Posterior vena cava (tissue), 2 donors: Measurements from ENCODE around the gene SMAP1. TPM values are rescaled to one million over a fixed set of nuclear protein-coding genes. Genes with fewer than 3 reads are reported as not detected.

ENCODE experiments used
- DNase-seq: peaks from one replicate; pipeline ENCODE4 v3.0.0-alpha.2; 2020; ENCODE audit warnings: low spot score
- intact Hi-C, 2 donors: fragments of 100-400 bp; cut with DNase I; formaldehyde crosslinking; loops; one replicate each; pipeline versions ENCODE4 v1.14.1 to v1.14.2; 2022 to 2023
- total RNA-seq, 2 donors: library from RNA; stranded (reverse); fragmentation: NEBNext Ultra II Directional; extraction: Animal tissue kit (Norgen Biotek cat#: 25700); gene quantifications; one replicate each; pipeline ENCODE4 v1.2.1, GENCODE V29; 2021
- donor health status: DM: yes; HTN: yes; CAD: no.
- donor health status: DM: yes; HTN: yes; CAD: no.

SMAP1 gene
- total RNA-seq, 2 donors from 2014 or later = 22.5 to 26.1 TPM

GRCh38 chr6:70819646-70820045 lies 152.0 kb downstream of the SMAP1 start:
- intact Hi-C loops = no loop called here
- DNase-seq = no peak

DNA sequence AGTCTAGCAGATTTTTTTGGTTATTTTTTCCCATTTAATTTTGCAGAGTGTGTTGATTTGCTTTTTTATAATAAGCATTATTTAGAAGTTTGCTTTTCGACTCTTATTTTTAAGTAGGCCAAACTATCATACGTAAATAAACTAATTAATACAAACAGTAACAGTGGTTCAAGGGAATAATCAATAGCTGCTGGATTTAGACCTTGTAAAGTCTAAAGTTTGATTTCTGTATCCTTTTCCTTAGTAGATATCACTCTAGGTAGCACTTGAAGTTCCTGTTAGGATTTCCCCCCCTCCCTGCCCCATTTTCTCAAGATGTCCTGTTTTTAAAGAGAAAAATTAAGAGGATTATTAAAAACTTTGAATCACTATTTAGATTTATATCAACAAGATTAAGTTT lies 153.1 kb downstream of the SMAP1 start:
- no peak for DNase-seq
- intact Hi-C loops = no loop called here

- intact Hi-C loops = no loop called here
- DNase-seq = no peak
These were observed 154.1 kb downstream of the SMAP1 start for GRCh38 chr6:70821751-70822150.

- intact Hi-C loops = no loop called here
- DNase-seq = no peak
These were observed 156.0 kb downstream of the SMAP1 start for GRCh38 chr6:70823651-70824050.

DNA sequence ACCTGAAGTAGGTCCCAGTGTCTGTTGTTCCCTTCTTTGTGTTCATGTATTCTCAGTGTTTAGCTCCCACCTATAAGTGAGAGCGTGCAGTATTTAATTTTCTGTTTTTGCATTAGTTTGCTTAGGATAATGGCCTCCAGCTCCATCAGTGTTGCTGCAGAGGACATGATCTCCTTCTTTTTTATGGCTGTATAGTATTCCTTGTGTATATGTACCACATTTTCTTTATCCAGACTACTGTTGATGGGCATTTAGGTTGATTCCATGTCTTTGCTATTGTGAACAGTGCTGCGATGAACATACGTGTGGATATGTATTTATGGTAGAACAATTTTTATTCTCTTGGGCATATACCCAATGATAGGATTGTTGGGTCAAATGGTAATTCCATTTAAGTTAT lies 163.7 kb downstream of the SMAP1 start:
- no peak for DNase-seq
- intact Hi-C loops = no loop called here

DNA sequence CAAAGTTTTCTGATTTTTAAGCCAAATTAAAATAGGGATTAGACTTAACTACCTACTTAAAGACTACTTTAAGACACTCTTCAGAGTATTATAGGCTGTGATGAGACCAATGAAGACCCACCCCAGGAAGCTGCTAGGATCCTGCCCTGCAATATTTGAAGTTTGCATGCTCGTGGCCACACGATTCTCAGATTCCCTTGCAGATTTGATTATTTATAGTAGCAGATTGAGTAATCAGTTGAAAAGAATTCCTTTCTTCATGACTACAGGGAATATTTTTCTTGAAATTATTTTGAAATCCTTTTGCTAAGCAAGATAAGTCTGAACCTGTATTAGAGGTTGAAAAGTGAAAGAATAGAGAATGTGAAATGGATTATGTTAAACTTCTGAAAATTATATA lies 166.8 kb downstream of the SMAP1 start:
- DNase-seq = no peak
- intact Hi-C loops = no loop called here

DNA sequence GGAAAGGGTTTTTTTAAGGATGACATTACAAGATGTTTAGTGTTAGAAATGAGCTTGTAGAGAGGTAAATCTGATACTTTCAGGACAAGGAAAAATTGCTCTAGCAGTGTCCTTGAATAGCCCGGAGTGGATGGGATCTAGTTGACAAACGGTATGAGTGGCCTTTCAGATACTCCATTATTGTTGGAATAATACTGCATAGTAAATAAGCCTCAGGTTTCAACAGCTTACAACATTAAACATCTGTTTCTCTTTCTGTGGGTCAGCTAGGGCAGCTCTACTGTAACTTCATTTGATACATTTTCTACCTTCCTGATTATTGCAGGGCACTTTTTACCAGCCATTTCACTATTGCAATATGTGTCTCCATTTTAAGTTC lies 171.2 kb downstream of the SMAP1 start:
- no peak for DNase-seq
- intact Hi-C loops = no loop called here

- intact Hi-C loops = no loop called here
- no peak for DNase-seq
These were observed 171.9 kb downstream of the SMAP1 start for GRCh38 chr6:70839286-70840266.

DNA sequence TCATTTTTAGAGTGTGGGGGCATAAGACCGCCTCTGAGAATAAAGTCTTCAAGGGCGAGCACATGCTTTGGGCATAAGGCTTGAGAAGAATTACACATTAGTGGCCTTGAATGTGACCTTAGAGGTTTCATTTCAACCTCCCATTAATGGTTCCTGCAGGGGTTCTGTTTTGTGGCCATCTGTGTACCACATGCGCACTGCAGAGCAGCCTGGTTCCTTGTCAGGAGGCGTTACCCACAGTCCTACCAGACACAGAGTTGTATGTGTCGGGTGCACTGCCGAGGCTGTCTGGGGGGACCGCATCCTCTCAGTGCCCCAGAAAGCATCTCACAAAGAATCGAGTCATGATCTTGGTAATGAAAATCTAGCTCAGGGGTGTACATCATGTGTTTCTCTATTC lies 173.4 kb downstream of the SMAP1 start:
- intact Hi-C loops = no loop called here
- DNase-seq = no peak

DNA sequence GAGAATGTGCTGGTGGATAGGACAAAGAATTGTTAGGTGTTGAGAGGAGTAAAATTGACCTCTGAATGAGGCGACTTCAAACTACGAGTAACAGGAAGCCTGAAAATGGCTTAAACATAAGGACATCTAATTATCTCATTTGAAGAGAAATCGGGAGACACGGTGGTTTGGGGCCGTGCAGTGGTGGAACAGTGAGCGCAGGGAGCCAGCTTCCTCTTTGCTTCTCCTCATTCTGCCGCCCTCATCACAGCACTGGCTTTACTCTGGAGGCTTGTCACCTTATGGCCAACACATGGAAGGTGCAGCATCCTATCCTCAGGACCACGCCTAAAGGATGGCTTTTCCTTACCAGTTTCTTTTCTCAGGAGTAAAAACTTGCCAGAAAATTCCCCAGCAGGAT lies 174.9 kb downstream of the SMAP1 start:
- intact Hi-C loops = no loop called here
- DNase-seq = no peak

- no peak for DNase-seq
- intact Hi-C loops = no loop called here
These were observed 175.7 kb downstream of the SMAP1 start for GRCh38 chr6:70843328-70843918.

GRCh38 chr6:70844301-70844700 lies 176.6 kb downstream of the SMAP1 start:
- DNase-seq = no peak
- intact Hi-C loops = no loop called here

- intact Hi-C loops = no loop called here
- no peak for DNase-seq
These were observed 178.6 kb downstream of the SMAP1 start for GRCh38 chr6:70846207-70846835.

DNA sequence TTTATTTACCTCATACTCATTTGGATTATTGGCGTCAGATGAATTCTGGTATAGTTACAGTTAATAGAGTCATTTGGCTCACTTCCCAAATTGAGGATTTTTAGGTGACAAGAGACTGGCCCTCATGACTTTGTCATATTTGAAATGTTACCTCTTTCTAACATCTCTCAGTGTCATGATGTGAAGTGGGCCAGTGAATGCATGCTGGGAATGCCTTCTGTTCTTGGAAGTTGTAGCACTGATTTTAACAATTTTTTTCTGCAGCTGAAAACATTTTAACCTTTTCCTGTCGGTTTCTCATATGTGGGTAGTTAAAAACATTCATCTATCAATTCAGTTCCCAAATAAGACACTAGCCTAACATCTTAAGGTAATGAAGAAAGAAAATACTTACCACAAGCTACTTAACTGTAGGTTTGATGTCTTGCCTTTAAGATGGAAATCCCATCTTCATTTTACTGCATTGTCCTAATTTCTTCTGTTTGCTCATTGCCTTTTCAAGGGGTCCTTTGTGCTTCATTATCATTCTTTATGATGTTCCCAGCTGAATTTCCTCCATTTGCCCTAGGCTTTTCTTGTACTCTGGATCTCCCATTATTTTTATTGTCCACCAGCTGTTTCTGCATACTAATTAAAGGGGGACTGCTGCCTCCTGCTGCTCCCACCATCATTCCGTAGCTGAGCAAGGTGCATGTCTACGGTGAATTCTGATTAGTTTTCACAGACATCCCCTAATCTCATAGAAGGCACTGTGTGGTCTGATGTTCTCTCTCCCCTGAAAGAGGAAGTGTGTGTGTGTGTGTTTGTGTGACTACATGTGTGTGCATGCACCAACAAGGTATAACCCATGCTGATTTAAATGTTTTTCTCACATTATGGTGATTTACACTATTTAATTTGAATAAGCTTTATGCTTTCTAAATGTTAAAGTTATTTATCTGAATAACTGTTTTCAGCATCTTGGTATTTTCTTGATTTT lies 179.7 kb downstream of the SMAP1 start:
- DNase-seq = no peak
- intact Hi-C loops = no loop called here

- intact Hi-C loops = no loop called here
- DNase-seq = no peak
These were observed 181.8 kb downstream of the SMAP1 start for GRCh38 chr6:70849348-70850069.

GRCh38 chr6:70852667-70853246 lies 185.1 kb downstream of the SMAP1 start:
- DNase-seq = no peak
- intact Hi-C loops = no loop called here

- intact Hi-C loops = no loop called here
- DNase-seq = no peak
These were observed 189.8 kb downstream of the SMAP1 start for GRCh38 chr6:70857387-70858077.

DNA sequence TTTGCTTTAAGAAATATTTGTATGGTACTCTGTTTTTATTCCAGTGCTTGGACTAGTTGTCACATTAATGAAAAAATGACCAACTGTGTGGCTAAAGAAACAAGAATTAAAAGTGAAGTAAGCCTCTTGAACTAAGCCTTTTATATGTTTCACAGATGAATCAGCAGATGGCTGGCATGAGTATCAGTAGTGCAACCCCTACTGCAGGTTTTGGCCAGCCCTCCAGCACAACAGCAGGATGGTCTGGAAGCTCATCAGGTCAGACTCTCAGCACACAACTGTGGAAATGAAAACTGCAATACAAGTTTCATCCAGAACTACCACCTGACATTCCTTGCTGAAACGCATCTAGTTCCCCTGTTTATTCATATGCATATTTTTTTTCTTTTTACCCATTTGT lies 192.4 kb downstream of the SMAP1 start:
- intact Hi-C loops = no loop called here
- no peak for DNase-seq
